ENCODE results near the gene USP20. TPM values are rescaled to one million over a fixed set of nuclear protein-coding genes. Genes with fewer than 3 reads are reported as not detected.

Gene USP20
- total and polyA plus RNA-seq, 4 donors, result 8.2 to 19.8 (median 10.3) TPM

DNA sequence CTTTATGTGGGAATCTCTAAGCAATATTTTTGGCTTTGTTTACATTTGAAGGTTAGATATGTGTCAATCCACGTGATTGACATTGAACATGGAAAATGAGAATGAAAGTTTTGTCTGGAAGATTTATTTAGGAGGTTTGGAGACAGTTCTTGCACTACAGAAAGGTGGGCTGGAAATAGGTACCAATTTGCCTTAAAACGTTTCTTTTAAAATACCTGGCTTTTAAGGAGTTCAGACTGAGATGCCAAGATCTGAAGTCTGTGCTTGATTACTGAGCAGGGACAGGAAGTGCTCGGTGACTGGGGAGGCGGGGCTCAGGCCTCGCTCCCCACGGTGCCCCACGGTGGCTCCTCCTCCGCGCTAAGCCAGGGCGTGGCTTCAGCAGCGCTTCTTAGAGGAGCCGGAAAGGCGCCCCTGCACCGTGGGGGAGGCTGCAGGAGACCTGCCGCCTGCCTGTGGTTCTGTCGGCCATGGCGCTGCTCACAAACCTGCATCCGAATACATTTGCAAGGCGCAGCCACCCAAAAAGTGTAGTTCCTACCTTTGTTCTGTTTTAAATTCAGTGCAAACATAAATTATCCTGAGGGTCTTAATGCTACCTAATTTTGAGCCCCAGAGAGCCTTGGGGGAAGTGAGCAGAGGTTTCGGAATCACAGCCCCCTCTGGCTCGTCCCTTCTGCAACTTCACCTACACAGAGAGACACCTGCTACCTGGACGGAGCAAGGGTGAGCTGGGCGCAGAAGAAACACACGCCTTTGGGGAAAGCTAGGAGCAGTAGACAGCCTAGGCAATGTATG, 49.2 kb downstream of the USP20 start:
- peak overlapping the region; percentile 47 to 62 for H3K27ac ChIP-seq (ENCODE audit: low read depth in 1 of 2, low read length in 2 of 2)
- peaks cover 5 to 31% (median 19%) of the 10 kb centered on the region in 4 donors for H3K4me1 ChIP-seq (ENCODE audit: control insufficient read depth in 4 of 4, insufficient read depth in 4 of 4, low read length in 3 of 4)
- 10% methylated on average over 24 of the region's 24 CpGs for WGBS
- no peak for TF ChIP-seq GABPA (IDR thresholded peaks at IDR 0.05 in 1 of 2, conservative IDR thresholded peaks at IDR 0.05 in 1 of 2)
- TF ChIP-seq HNF4A (conservative IDR thresholded peaks at IDR 0.05), result no peak
- TF ChIP-seq, protein P1, sequence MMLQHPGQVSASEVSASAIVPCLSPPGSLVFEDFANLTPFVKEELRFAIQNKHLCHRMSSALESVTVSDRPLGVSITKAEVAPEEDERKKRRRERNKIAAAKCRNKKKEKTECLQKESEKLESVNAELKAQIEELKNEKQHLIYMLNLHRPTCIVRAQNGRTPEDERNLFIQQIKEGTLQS (IDR thresholded peaks at IDR 0.05), result no peak
- TF ChIP-seq TAF1 (conservative IDR thresholded peaks at IDR 0.05), result no peak
- peak in 1 of 2 donors; percentile 38 for TF ChIP-seq RAD21 (IDR thresholded peaks at IDR 0.05)
- TF ChIP-seq, protein P2, sequence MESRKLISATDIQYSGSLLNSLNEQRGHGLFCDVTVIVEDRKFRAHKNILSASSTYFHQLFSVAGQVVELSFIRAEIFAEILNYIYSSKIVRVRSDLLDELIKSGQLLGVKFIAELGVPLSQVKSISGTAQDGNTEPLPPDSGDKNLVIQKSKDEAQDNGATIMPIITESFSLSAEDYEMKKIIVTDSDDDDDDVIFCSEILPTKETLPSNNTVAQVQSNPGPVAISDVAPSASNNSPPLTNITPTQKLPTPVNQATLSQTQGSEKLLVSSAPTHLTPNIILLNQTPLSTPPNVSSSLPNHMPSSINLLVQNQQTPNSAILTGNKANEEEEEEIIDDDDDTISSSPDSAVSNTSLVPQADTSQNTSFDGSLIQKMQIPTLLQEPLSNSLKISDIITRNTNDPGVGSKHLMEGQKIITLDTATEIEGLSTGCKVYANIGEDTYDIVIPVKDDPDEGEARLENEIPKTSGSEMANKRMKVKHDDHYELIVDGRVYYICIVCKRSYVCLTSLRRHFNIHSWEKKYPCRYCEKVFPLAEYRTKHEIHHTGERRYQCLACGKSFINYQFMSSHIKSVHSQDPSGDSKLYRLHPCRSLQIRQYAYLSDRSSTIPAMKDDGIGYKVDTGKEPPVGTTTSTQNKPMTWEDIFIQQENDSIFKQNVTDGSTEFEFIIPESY (IDR thresholded peaks at IDR 0.05), result no peak
- peak; percentile 93 for DNase-seq (ENCODE audit: low spot score)
- peak overlapping the region; percentile 18 to 58 (median 37) for H3K4me3 ChIP-seq (ENCODE audit: low read depth in 1 of 3, low read length in 3 of 3)
- H3K36me3 ChIP-seq (ENCODE audit: control insufficient read depth in 4 of 4, insufficient read depth in 3 of 4, low read depth in 1 of 4, low read length in 3 of 4), result peaks cover 0 to 26% (median 5%) of the 10 kb centered on the region in 4 donors
- no peaks in the 10 kb centered on the region for H3K27me3 ChIP-seq (ENCODE audit: control insufficient read depth in 4 of 4, insufficient read depth in 4 of 4, low read length in 3 of 4)
- H3K9ac ChIP-seq (ENCODE audit: low read depth in 1 of 2, low read length in 2 of 2), result peak overlapping the region; percentile 47 to 55
- no peaks in the 10 kb centered on the region for H3K9me3 ChIP-seq (ENCODE audit: control insufficient read depth in 4 of 4, low read length in 3 of 4)

DNA sequence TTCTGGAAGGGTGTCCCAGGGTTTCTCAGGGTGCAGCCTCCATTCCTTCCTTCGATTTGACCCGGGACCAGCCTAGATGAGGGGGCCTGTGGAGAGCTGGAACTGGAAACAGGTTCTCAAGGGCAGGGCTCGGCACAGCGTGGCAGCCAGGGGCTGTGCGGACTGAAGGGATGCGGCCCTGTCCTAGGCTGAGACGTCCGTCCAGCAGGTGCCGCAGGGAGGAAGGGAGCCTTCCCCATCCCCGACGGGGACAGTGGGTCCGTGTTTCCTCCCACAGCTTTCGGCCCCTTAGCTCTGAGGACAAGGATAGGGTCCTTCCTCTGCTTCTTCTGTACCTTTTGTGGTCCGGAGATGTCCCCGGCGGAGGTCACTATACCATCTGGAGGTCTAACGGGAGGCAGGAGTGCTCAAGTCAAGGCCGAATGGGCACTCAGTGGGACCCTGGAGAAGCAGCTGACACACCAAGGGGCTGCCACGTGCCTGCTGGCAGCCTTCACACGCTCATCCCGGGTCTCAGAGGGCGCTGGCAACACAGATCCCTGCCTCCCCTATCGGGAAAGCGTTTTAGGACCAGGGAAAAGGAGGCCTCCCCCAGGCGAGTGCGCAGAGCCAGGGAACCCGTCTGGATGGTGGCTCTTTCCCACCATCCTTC, 49.9 kb downstream of the USP20 start:
- peaks cover 0 to 26% (median 6%) of the 10 kb centered on the region in 4 donors for H3K36me3 ChIP-seq (ENCODE audit: control insufficient read depth in 4 of 4, insufficient read depth in 3 of 4, low read depth in 1 of 4, low read length in 3 of 4)
- no peaks in the 10 kb centered on the region for H3K27me3 ChIP-seq (ENCODE audit: control insufficient read depth in 4 of 4, insufficient read depth in 4 of 4, low read length in 3 of 4)
- H3K4me3 ChIP-seq (ENCODE audit: low read depth in 1 of 3, low read length in 3 of 3), result peak overlapping the region; percentile 12 to 58 (median 37)
- no peaks in the 10 kb centered on the region for H3K9me3 ChIP-seq (ENCODE audit: control insufficient read depth in 4 of 4, low read length in 3 of 4)
- peak overlapping the region in 1 of 2 donors; percentile 56 for H3K9ac ChIP-seq (ENCODE audit: low read depth in 1 of 2, low read length in 2 of 2)
- peaks cover 5 to 31% (median 20%) of the 10 kb centered on the region in 4 donors for H3K4me1 ChIP-seq (ENCODE audit: control insufficient read depth in 4 of 4, insufficient read depth in 4 of 4, low read length in 3 of 4)
- DNase-seq (ENCODE audit: low spot score), result peak; percentile 69
- peak in 1 of 2 donors; percentile 58 for TF ChIP-seq RAD21 (IDR thresholded peaks at IDR 0.05)
- TF ChIP-seq, protein P3, sequence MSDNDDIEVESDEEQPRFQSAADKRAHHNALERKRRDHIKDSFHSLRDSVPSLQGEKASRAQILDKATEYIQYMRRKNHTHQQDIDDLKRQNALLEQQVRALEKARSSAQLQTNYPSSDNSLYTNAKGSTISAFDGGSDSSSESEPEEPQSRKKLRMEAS (IDR thresholded peaks at IDR 0.05), result no peak
- TF ChIP-seq HNF4A (conservative IDR thresholded peaks at IDR 0.05), result no peak
- TF ChIP-seq FOXA2 (IDR thresholded peaks at IDR 0.05), result no peak
- TF ChIP-seq, protein P4, sequence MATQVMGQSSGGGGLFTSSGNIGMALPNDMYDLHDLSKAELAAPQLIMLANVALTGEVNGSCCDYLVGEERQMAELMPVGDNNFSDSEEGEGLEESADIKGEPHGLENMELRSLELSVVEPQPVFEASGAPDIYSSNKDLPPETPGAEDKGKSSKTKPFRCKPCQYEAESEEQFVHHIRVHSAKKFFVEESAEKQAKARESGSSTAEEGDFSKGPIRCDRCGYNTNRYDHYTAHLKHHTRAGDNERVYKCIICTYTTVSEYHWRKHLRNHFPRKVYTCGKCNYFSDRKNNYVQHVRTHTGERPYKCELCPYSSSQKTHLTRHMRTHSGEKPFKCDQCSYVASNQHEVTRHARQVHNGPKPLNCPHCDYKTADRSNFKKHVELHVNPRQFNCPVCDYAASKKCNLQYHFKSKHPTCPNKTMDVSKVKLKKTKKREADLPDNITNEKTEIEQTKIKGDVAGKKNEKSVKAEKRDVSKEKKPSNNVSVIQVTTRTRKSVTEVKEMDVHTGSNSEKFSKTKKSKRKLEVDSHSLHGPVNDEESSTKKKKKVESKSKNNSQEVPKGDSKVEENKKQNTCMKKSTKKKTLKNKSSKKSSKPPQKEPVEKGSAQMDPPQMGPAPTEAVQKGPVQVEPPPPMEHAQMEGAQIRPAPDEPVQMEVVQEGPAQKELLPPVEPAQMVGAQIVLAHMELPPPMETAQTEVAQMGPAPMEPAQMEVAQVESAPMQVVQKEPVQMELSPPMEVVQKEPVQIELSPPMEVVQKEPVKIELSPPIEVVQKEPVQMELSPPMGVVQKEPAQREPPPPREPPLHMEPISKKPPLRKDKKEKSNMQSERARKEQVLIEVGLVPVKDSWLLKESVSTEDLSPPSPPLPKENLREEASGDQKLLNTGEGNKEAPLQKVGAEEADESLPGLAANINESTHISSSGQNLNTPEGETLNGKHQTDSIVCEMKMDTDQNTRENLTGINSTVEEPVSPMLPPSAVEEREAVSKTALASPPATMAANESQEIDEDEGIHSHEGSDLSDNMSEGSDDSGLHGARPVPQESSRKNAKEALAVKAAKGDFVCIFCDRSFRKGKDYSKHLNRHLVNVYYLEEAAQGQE (IDR thresholded peaks at IDR 0.05), result no peak
- TF ChIP-seq, protein P1 (IDR thresholded peaks at IDR 0.05), result no peak
- TF ChIP-seq JUND (IDR thresholded peaks at IDR 0.05), result no peak
- TF ChIP-seq, protein P5, sequence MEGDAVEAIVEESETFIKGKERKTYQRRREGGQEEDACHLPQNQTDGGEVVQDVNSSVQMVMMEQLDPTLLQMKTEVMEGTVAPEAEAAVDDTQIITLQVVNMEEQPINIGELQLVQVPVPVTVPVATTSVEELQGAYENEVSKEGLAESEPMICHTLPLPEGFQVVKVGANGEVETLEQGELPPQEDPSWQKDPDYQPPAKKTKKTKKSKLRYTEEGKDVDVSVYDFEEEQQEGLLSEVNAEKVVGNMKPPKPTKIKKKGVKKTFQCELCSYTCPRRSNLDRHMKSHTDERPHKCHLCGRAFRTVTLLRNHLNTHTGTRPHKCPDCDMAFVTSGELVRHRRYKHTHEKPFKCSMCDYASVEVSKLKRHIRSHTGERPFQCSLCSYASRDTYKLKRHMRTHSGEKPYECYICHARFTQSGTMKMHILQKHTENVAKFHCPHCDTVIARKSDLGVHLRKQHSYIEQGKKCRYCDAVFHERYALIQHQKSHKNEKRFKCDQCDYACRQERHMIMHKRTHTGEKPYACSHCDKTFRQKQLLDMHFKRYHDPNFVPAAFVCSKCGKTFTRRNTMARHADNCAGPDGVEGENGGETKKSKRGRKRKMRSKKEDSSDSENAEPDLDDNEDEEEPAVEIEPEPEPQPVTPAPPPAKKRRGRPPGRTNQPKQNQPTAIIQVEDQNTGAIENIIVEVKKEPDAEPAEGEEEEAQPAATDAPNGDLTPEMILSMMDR (IDR thresholded peaks at IDR 0.05; ENCODE audit: low read depth, low read length, missing input control), result peak; percentile 28
- no peak for TF ChIP-seq SP1 (IDR thresholded peaks at IDR 0.05)
- no peak for TF ChIP-seq HNF4G (IDR thresholded peaks at IDR 0.05)
- TF ChIP-seq GABPA (IDR thresholded peaks at IDR 0.05 in 1 of 2, conservative IDR thresholded peaks at IDR 0.05 in 1 of 2), result no peak
- no peak for TF ChIP-seq EGR1 (IDR thresholded peaks at IDR 0.05; ENCODE audit: low read depth in 2 of 2)
- TF ChIP-seq, protein P2 (IDR thresholded peaks at IDR 0.05), result no peak
- no peak for TF ChIP-seq NR2F2 (IDR thresholded peaks at IDR 0.05)
- no peak for TF ChIP-seq FOXA1 (IDR thresholded peaks at IDR 0.05)
- TF ChIP-seq TAF1 (conservative IDR thresholded peaks at IDR 0.05), result no peak
- TF ChIP-seq RXRA (IDR thresholded peaks at IDR 0.05), result no peak
- 29% methylated on average over 27 of the region's 27 CpGs for WGBS
- H3K27ac ChIP-seq (ENCODE audit: low read depth in 1 of 2, low read length in 2 of 2), result peak overlapping the region; percentile 42 to 47
